Glutamatergic neuron (in vitro differentiated cells): ENCODE measurements around the gene GATAD2A. TPM values are rescaled to one million over a fixed set of nuclear protein-coding genes. Genes with fewer than 3 reads are reported as not detected.
"Not testable (repeated sequence)": the region's sequence is repeated elsewhere in the genome, so short reads cannot be mapped to it uniquely, and the experiment has no call there.

Source experiments
- DNase-seq: peaks from one replicate; pipeline ENCODE4 v3.0.0; 2022
- H3K27ac Mint-ChIP-seq: one replicate; pipeline ENCODE4 v1.8.0; 2020; ENCODE audit warnings: mild to moderate bottlenecking, mixed read lengths, inconsistent platforms; ENCODE audit not compliant: unreplicated experiment
- H3K27me3 Mint-ChIP-seq: one replicate; pipeline ENCODE4 v1.8.0; 2020; ENCODE audit warnings: mild to moderate bottlenecking, moderate library complexity, mixed read lengths, inconsistent platforms; ENCODE audit not compliant: unreplicated experiment
- H3K36me3 Mint-ChIP-seq: one replicate; pipeline ENCODE4 v1.8.0; 2020; ENCODE audit warnings: mild to moderate bottlenecking, mixed read lengths, inconsistent platforms; ENCODE audit not compliant: unreplicated experiment
- H3K4me1 Mint-ChIP-seq: one replicate; pipeline ENCODE4 v1.8.0; 2020; ENCODE audit warnings: mild to moderate bottlenecking, low read depth, mixed read lengths, inconsistent platforms; ENCODE audit not compliant: unreplicated experiment
- H3K4me3 Mint-ChIP-seq: one replicate; pipeline ENCODE4 v1.8.0; 2020; ENCODE audit warnings: mild to moderate bottlenecking, mixed read lengths, inconsistent platforms; ENCODE audit not compliant: unreplicated experiment
- H3K9me3 Mint-ChIP-seq: one replicate; pipeline ENCODE4 v1.8.0; 2020; ENCODE audit warnings: mild to moderate bottlenecking, moderate library complexity, mixed read lengths, inconsistent platforms; ENCODE audit not compliant: unreplicated experiment
- total RNA-seq: library from RNA; stranded (reverse); fragmentation: NEBNext Ultra II Directional; extraction: Animal tissue kit (Norgen Biotek cat#: 25700); gene quantifications from one replicate; pipeline ENCODE4 v1.2.1, GENCODE V29; 2021; ENCODE audit not compliant: unreplicated experiment
- TF ChIP-seq, protein P1 (sequence below): fragments of 200-600 bp; sonication (generic); IDR thresholded peaks from one replicate; pipeline ENCODE4 v1.5.0; 2021; ENCODE audit not compliant: partially characterized antibody, unreplicated experiment

The GATAD2A gene
- total RNA-seq, 1 donor from 2014 or later, result 203 TPM

GRCh38 chr19:19372656-19373416 lies 32.6 kb upstream of the GATAD2A start:
- no peaks in the 10 kb centered on the region for H3K9me3 Mint-ChIP-seq
- no peak for DNase-seq
- no peaks in the 10 kb centered on the region for H3K4me1 Mint-ChIP-seq
- TF ChIP-seq, protein P1, sequence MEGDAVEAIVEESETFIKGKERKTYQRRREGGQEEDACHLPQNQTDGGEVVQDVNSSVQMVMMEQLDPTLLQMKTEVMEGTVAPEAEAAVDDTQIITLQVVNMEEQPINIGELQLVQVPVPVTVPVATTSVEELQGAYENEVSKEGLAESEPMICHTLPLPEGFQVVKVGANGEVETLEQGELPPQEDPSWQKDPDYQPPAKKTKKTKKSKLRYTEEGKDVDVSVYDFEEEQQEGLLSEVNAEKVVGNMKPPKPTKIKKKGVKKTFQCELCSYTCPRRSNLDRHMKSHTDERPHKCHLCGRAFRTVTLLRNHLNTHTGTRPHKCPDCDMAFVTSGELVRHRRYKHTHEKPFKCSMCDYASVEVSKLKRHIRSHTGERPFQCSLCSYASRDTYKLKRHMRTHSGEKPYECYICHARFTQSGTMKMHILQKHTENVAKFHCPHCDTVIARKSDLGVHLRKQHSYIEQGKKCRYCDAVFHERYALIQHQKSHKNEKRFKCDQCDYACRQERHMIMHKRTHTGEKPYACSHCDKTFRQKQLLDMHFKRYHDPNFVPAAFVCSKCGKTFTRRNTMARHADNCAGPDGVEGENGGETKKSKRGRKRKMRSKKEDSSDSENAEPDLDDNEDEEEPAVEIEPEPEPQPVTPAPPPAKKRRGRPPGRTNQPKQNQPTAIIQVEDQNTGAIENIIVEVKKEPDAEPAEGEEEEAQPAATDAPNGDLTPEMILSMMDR, result no peak
- no peaks in the 10 kb centered on the region for H3K27me3 Mint-ChIP-seq
- no peak overlapping the region for H3K4me3 Mint-ChIP-seq
- H3K27ac Mint-ChIP-seq, result no peak overlapping the region
- no peaks in the 10 kb centered on the region for H3K36me3 Mint-ChIP-seq

DNA sequence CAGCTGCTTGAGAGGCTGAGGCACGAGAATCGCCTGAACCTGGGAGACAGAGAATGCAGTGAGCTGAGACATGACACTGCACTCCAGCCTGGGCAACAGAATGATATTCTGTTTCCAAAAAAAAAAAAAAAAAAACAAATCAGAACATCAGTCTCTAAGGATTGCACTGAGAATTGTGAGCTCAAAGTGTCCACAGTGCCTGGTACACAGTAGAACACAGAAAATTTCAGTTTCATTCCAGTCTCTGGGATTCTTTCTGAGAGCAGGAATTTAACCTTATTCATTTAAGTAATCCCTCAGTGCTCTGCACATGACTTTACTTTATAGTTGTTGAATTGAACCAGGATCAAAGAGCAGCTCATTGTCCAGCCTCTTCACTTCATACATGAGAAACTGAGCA lies 25.9 kb upstream of the GATAD2A start:
- H3K4me1 Mint-ChIP-seq, result peaks cover 2% of the 10 kb centered on the region
- peaks cover 2% of the 10 kb centered on the region for H3K9me3 Mint-ChIP-seq
- DNase-seq, result no peak
- H3K36me3 Mint-ChIP-seq, result no peaks in the 10 kb centered on the region
- TF ChIP-seq, protein P1, result no peak
- H3K4me3 Mint-ChIP-seq, result no peak overlapping the region
- H3K27ac Mint-ChIP-seq, result no peak overlapping the region
- H3K27me3 Mint-ChIP-seq, result peaks cover 2% of the 10 kb centered on the region

DNA sequence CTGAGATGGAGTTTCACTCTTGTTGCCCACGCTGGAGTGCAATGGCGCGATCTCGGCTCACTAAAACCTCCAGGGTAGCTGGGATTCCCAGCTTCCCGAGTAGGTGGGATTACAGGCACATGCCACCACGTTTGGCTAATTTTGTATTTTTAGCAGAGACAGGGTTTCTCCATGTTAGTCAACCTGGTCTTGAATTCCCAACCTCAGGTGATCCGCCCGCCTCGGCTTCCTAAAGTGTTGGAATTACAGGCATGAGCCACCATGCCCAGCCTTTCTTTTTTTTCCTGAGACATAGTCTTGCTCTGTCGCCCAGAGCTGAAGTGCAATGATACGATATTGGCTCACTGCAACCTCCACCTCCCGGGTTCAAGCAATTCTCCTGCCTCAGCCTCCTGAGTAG lies 25.2 kb upstream of the GATAD2A start:
- not testable (repeated sequence) for DNase-seq, H3K4me3 Mint-ChIP-seq, H3K36me3 Mint-ChIP-seq, H3K27ac Mint-ChIP-seq, H3K4me1 Mint-ChIP-seq, H3K27me3 Mint-ChIP-seq, H3K9me3 Mint-ChIP-seq

DNA sequence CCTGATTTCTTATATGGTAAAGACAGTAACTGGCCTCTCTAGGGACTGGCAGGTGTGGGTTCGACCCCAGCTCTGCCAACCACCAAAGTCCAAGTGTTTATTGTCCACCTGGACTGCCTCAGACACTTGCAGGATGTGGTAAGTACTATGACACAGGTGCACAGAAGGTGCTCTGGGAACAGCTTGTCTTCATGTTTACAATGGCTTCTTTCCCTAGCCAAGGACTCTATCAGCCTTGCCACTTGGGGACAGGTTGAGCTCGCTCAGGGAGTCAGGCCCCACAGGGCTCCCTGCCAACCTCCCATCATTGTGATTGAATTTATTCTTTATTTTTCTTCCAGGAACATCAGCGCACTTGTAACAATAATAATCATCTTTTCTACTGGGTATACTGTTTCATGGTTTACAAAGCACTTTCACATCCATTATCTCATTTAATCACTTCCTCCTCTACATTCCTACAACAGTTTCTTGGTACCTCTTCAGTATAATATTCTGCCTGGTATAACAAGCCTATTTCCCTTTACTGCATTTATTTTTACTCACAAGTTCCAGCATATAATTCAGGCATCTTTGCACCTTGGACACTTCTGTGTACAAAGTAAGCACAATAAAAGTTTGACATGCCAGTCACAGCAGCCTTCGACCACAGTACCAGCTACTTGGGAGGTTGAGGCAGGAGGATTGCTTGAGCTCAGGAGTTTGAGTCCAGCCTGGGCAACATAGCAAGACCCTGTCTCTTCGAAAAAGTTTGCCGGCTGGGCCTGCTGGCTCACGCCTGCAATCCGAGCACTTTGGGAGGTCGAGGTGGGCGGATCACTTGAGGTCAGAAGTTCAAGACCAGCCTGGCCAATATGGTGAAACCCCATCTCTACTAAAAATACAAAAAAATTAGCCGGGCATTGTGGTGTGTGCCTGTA lies 24.2 kb upstream of the GATAD2A start:
- TF ChIP-seq, protein P1, result no peak
- H3K4me3 Mint-ChIP-seq, result no peak overlapping the region
- H3K4me1 Mint-ChIP-seq, result peaks cover 2% of the 10 kb centered on the region
- H3K27ac Mint-ChIP-seq, result no peak overlapping the region
- H3K27me3 Mint-ChIP-seq, result peaks cover 2% of the 10 kb centered on the region
- H3K36me3 Mint-ChIP-seq, result no peaks in the 10 kb centered on the region
- H3K9me3 Mint-ChIP-seq, result peaks cover 2% of the 10 kb centered on the region
- no peak for DNase-seq

DNA sequence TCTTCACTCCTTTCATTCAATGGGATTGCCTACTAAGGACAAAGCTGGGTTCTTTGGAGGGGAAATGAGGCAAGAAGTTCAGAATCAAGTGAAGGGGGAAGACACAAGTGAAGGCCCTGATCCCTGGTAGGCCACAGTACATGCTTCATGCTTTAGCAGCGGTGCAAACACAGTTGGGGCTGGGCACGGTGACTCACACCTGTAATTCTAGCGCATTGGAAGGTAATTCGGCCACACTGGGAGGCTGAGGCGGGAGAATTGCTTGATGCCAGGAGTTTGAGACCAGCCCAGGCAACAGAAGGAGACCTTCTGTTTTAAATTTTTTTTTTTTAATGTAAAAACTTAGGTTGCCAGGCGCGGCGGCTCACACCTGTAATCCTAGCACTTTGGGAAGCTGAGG lies 23.4 kb upstream of the GATAD2A start:
- H3K4me3 Mint-ChIP-seq, result no peak overlapping the region
- H3K27ac Mint-ChIP-seq, result no peak overlapping the region
- no peaks in the 10 kb centered on the region for H3K36me3 Mint-ChIP-seq

More for the DNA sequence above, 23.4 kb upstream of the GATAD2A start:
- Mint-ChIP-seq H3K9me3 (peaks cover 2% of the 10 kb centered on the region), H3K27me3 (peaks cover 2% of the 10 kb centered on the region), H3K4me1 (peaks cover 2% of the 10 kb centered on the region)
- DNase-seq, result no peak
- TF ChIP-seq, protein P1, result no peak
